ENCODE data around the gene SULT1A4. TPM values are rescaled to one million over a fixed set of nuclear protein-coding genes. Genes with fewer than 3 reads are reported as not detected.
"Not testable (repeated sequence)": the region's sequence is repeated elsewhere in the genome, so short reads cannot be mapped to it uniquely, and the experiment has no call there.

Gene SULT1A4
- total RNA-seq, 2 donors from 2014 or later: 2.1 to 4.0 TPM

- not testable (repeated sequence) for H3K4me1 ChIP-seq (ENCODE audit: control insufficient read depth, insufficient read depth, low read length); H3K27me3 Mint-ChIP-seq (ENCODE audit: insufficient read depth); H3K36me3 ChIP-seq (ENCODE audit: control insufficient read depth, insufficient read depth, low read length); H3K9me3 ChIP-seq (ENCODE audit: control insufficient read depth, low read length); H3K9ac ChIP-seq (ENCODE audit: extremely low read depth, low read length, poor library complexity, severe bottlenecking); H3K27me3 ChIP-seq (ENCODE audit: control insufficient read depth, insufficient read depth, low read length, poor library complexity, severe bottlenecking); H3K4me3 ChIP-seq (ENCODE audit: low read length); H3K4me3 Mint-ChIP-seq; DNase-seq; H3K4me1 Mint-ChIP-seq; H3K9me3 Mint-ChIP-seq; H3K27ac ChIP-seq (ENCODE audit: low read depth, low read length); H3K36me3 Mint-ChIP-seq (ENCODE audit: low read depth); H3K27ac Mint-ChIP-seq
- WGBS, 2 experiments (ENCODE audit: insufficient coverage in 1 of 2, insufficient read length in 1 of 2): 100% methylated on average over 1 of the region's 2 CpGs; no CpG with 5 or more reads in 1 of the 2 experiments
Observed at GRCh38 chr16:29457660-29458059, 2.1 kb upstream of the SULT1A4 start.

GRCh38 chr16:29460647-29461030 lies 926 bp downstream of the SULT1A4 start:
- not testable (repeated sequence) for H3K27ac ChIP-seq (ENCODE audit: low read depth, low read length); H3K27me3 ChIP-seq (ENCODE audit: control insufficient read depth, insufficient read depth, low read length, poor library complexity, severe bottlenecking); H3K4me1 Mint-ChIP-seq; H3K9me3 Mint-ChIP-seq; H3K9me3 ChIP-seq (ENCODE audit: control insufficient read depth, low read length); H3K27me3 Mint-ChIP-seq (ENCODE audit: insufficient read depth); H3K9ac ChIP-seq (ENCODE audit: extremely low read depth, low read length, poor library complexity, severe bottlenecking); H3K4me3 ChIP-seq (ENCODE audit: low read length); H3K27ac Mint-ChIP-seq; DNase-seq; H3K36me3 ChIP-seq (ENCODE audit: control insufficient read depth, insufficient read depth, low read length); H3K4me1 ChIP-seq (ENCODE audit: control insufficient read depth, insufficient read depth, low read length); H3K36me3 Mint-ChIP-seq (ENCODE audit: low read depth); H3K4me3 Mint-ChIP-seq
- no CpG with 5 or more reads among the region's 9 CpGs for WGBS, 2 experiments (ENCODE audit: insufficient coverage in 1 of 2, insufficient read length in 1 of 2)

GRCh38 chr16:29465985-29466824 lies 6.5 kb downstream of the SULT1A4 start:
- H3K36me3 Mint-ChIP-seq (ENCODE audit: low read depth); H3K27me3 Mint-ChIP-seq (ENCODE audit: insufficient read depth); H3K9me3 Mint-ChIP-seq; H3K9ac ChIP-seq (ENCODE audit: extremely low read depth, low read length, poor library complexity, severe bottlenecking); H3K4me3 ChIP-seq (ENCODE audit: low read length); H3K4me3 Mint-ChIP-seq; H3K27ac ChIP-seq (ENCODE audit: low read depth, low read length); H3K4me1 Mint-ChIP-seq; H3K27me3 ChIP-seq (ENCODE audit: control insufficient read depth, insufficient read depth, low read length, poor library complexity, severe bottlenecking); DNase-seq; H3K4me1 ChIP-seq (ENCODE audit: control insufficient read depth, insufficient read depth, low read length); H3K9me3 ChIP-seq (ENCODE audit: control insufficient read depth, low read length); H3K27ac Mint-ChIP-seq; H3K36me3 ChIP-seq (ENCODE audit: control insufficient read depth, insufficient read depth, low read length): not testable (repeated sequence)
- WGBS, 2 experiments (ENCODE audit: insufficient coverage in 1 of 2, insufficient read length in 1 of 2): no CpG with 5 or more reads among the region's 57 CpGs

GRCh38 chr16:29466904-29467303 lies 7.2 kb downstream of the SULT1A4 start:
- not testable (repeated sequence) for DNase-seq; H3K27me3 ChIP-seq (ENCODE audit: control insufficient read depth, insufficient read depth, low read length, poor library complexity, severe bottlenecking); H3K4me3 ChIP-seq (ENCODE audit: low read length); H3K27ac ChIP-seq (ENCODE audit: low read depth, low read length); H3K36me3 Mint-ChIP-seq (ENCODE audit: low read depth); H3K4me1 ChIP-seq (ENCODE audit: control insufficient read depth, insufficient read depth, low read length); H3K9ac ChIP-seq (ENCODE audit: extremely low read depth, low read length, poor library complexity, severe bottlenecking); H3K27ac Mint-ChIP-seq; H3K36me3 ChIP-seq (ENCODE audit: control insufficient read depth, insufficient read depth, low read length); H3K4me1 Mint-ChIP-seq; H3K27me3 Mint-ChIP-seq (ENCODE audit: insufficient read depth); H3K4me3 Mint-ChIP-seq; H3K9me3 Mint-ChIP-seq; H3K9me3 ChIP-seq (ENCODE audit: control insufficient read depth, low read length)
- WGBS, 2 experiments (ENCODE audit: insufficient coverage in 1 of 2, insufficient read length in 1 of 2): no CpG with 5 or more reads among the region's 33 CpGs

GRCh38 chr16:29467654-29468366 lies 8.1 kb downstream of the SULT1A4 start:
- no CpG with 5 or more reads among the region's 10 CpGs for WGBS, 2 experiments (ENCODE audit: insufficient coverage in 1 of 2, insufficient read length in 1 of 2)

GRCh38 chr16:29469660-29470059 lies 9.9 kb downstream of the SULT1A4 start:
- not testable (repeated sequence) for H3K4me3 Mint-ChIP-seq; H3K4me1 ChIP-seq (ENCODE audit: control insufficient read depth, insufficient read depth, low read length); H3K36me3 Mint-ChIP-seq (ENCODE audit: low read depth); H3K27ac Mint-ChIP-seq; H3K36me3 ChIP-seq (ENCODE audit: control insufficient read depth, insufficient read depth, low read length); H3K9me3 ChIP-seq (ENCODE audit: control insufficient read depth, low read length); H3K27me3 ChIP-seq (ENCODE audit: control insufficient read depth, insufficient read depth, low read length, poor library complexity, severe bottlenecking); H3K4me3 ChIP-seq (ENCODE audit: low read length); H3K27ac ChIP-seq (ENCODE audit: low read depth, low read length); H3K4me1 Mint-ChIP-seq; H3K9me3 Mint-ChIP-seq; H3K9ac ChIP-seq (ENCODE audit: extremely low read depth, low read length, poor library complexity, severe bottlenecking); DNase-seq; H3K27me3 Mint-ChIP-seq (ENCODE audit: insufficient read depth)
- 92% methylated on average over 5 of the region's 6 CpGs; no CpG with 5 or more reads in 1 of the 2 experiments for WGBS, 2 experiments (ENCODE audit: insufficient coverage in 1 of 2, insufficient read length in 1 of 2)

More at GRCh38 chr16:29467654-29468366, 8.1 kb downstream of the SULT1A4 start:
- not testable (repeated sequence) for H3K27ac Mint-ChIP-seq; H3K27ac ChIP-seq (ENCODE audit: low read depth, low read length); H3K9me3 ChIP-seq (ENCODE audit: control insufficient read depth, low read length); H3K27me3 Mint-ChIP-seq (ENCODE audit: insufficient read depth); H3K4me3 Mint-ChIP-seq; H3K9me3 Mint-ChIP-seq; H3K36me3 Mint-ChIP-seq (ENCODE audit: low read depth); H3K27me3 ChIP-seq (ENCODE audit: control insufficient read depth, insufficient read depth, low read length, poor library complexity, severe bottlenecking); H3K9ac ChIP-seq (ENCODE audit: extremely low read depth, low read length, poor library complexity, severe bottlenecking); H3K4me1 ChIP-seq (ENCODE audit: control insufficient read depth, insufficient read depth, low read length); DNase-seq; H3K36me3 ChIP-seq (ENCODE audit: control insufficient read depth, insufficient read depth, low read length); H3K4me1 Mint-ChIP-seq; H3K4me3 ChIP-seq (ENCODE audit: low read length)

GRCh38 chr16:29472065-29472464 lies 12.4 kb downstream of the SULT1A4 start:
- not testable (repeated sequence) for H3K36me3 Mint-ChIP-seq (ENCODE audit: low read depth); H3K9ac ChIP-seq (ENCODE audit: extremely low read depth, low read length, poor library complexity, severe bottlenecking); H3K4me3 Mint-ChIP-seq; H3K4me3 ChIP-seq (ENCODE audit: low read length); H3K9me3 ChIP-seq (ENCODE audit: control insufficient read depth, low read length); DNase-seq; H3K4me1 ChIP-seq (ENCODE audit: control insufficient read depth, insufficient read depth, low read length); H3K27me3 Mint-ChIP-seq (ENCODE audit: insufficient read depth); H3K27me3 ChIP-seq (ENCODE audit: control insufficient read depth, insufficient read depth, low read length, poor library complexity, severe bottlenecking); H3K36me3 ChIP-seq (ENCODE audit: control insufficient read depth, insufficient read depth, low read length); H3K4me1 Mint-ChIP-seq; H3K27ac Mint-ChIP-seq; H3K9me3 Mint-ChIP-seq; H3K27ac ChIP-seq (ENCODE audit: low read depth, low read length)
- WGBS, 2 experiments (ENCODE audit: insufficient coverage in 1 of 2, insufficient read length in 1 of 2): no CpG with 5 or more reads among the region's 4 CpGs

Measured in endodermal cell (in vitro differentiated cells).